GM23338 (cell line): ENCODE measurements around the gene CDH15. TPM values are rescaled to one million over a fixed set of nuclear protein-coding genes. Genes with fewer than 3 reads are reported as not detected.

Experiments used
- ATAC-seq: fragments of 200-7000 bp; cut with Tn5 transposase; 3 replicates; pipeline ENCODE4 v1.9.1; 2020
- DNase-seq: peaks from one replicate; pipeline ENCODE4 v3.0.0-alpha.2; 2015; ENCODE audit warnings: low spot score
- H2AFZ ChIP-seq: fragments of 200-600 bp; sonication (generic); 2 replicates; pipeline ENCODE4 v1.8.0; 2016; ENCODE audit warnings: antibody characterized with exemption, mild to moderate bottlenecking, moderate library complexity
- H3F3A ChIP-seq: fragments of 200-600 bp; sonication (generic); replicated peaks from 2 replicates; pipeline ENCODE4 v1.8.0; 2017; ENCODE audit warnings: antibody characterized with exemption, mixed run types, low read depth
- H3K27ac ChIP-seq: fragments of 200-600 bp; sonication (generic); 2 replicates; pipeline ENCODE4 v1.6.1; 2016; ENCODE audit warnings: low read depth
- H3K27me3 ChIP-seq: fragments of 200-600 bp; sonication (generic); 2 replicates; pipeline ENCODE4 v1.8.0; 2016; ENCODE audit warnings: mild to moderate bottlenecking, mixed run types, moderate library complexity; ENCODE audit not compliant: insufficient read depth
- H3K36me3 ChIP-seq: fragments of 200-600 bp; sonication (generic); 2 replicates; pipeline ENCODE4 v1.8.0; 2016; ENCODE audit warnings: mild to moderate bottlenecking; ENCODE audit not compliant: insufficient read depth
- H3K4me1 ChIP-seq: fragments of 200-600 bp; sonication (generic); 2 replicates; pipeline ENCODE4 v1.8.0; 2016; ENCODE audit warnings: mild to moderate bottlenecking, moderate library complexity; ENCODE audit not compliant: insufficient read depth
- H3K4me2 ChIP-seq: fragments of 200-600 bp; sonication (generic); 2 replicates; pipeline ENCODE4 v1.7.1; 2017; ENCODE audit warnings: mixed run types
- H3K4me3 ChIP-seq: fragments of 200-600 bp; sonication (generic); 2 replicates; pipeline ENCODE4 v1.6.1; 2016; ENCODE audit warnings: mixed run types
- H3K79me2 ChIP-seq: fragments of 200-600 bp; sonication (generic); replicated peaks from 2 replicates; pipeline ENCODE4 v1.8.0; 2017; ENCODE audit warnings: mild to moderate bottlenecking; ENCODE audit not compliant: insufficient read depth
- H3K9me2 ChIP-seq: fragments of 200-600 bp; sonication (generic); 2 replicates; pipeline ENCODE4 v1.8.0; 2017; ENCODE audit not compliant: insufficient read depth
- H4K20me1 ChIP-seq: fragments of 200-600 bp; sonication (generic); replicated peaks from 2 replicates; pipeline ENCODE4 v1.8.0; 2017; ENCODE audit warnings: mild to moderate bottlenecking; ENCODE audit not compliant: insufficient read depth
- H3K27ac Mint-ChIP-seq: 2 replicates; pipeline ENCODE4 v1.8.0; 2020; ENCODE audit warnings: inconsistent platforms, mild to moderate bottlenecking, moderate library complexity, mixed read lengths
- H3K27me3 Mint-ChIP-seq: 3 replicates; pipeline ENCODE4 v1.8.0; 2022; ENCODE audit warnings: low read depth, mild to moderate bottlenecking, moderate library complexity, mixed read lengths, inconsistent platforms; ENCODE audit not compliant: insufficient read depth, poor library complexity
- H3K36me3 Mint-ChIP-seq: 3 replicates; pipeline ENCODE4 v1.8.0; 2021; ENCODE audit warnings: low read depth, mild to moderate bottlenecking, inconsistent platforms, moderate library complexity, mixed read lengths
- H3K4me1 Mint-ChIP-seq: 3 replicates; pipeline ENCODE4 v1.8.0; 2020; ENCODE audit warnings: mild to moderate bottlenecking, inconsistent platforms, mixed read lengths
- H3K4me3 Mint-ChIP-seq: 3 replicates; pipeline ENCODE4 v1.8.0; 2021; ENCODE audit warnings: moderate library complexity, mild to moderate bottlenecking, inconsistent platforms, mixed read lengths
- H3K9me3 Mint-ChIP-seq: 3 replicates; pipeline ENCODE4 v1.8.0; 2020; ENCODE audit warnings: moderate library complexity, mild to moderate bottlenecking, inconsistent platforms, mixed read lengths
- CREB1 ChIP-seq: fragments of 250-450 bp; sonication (Bioruptor Pico); IDR thresholded peaks from 2 replicates; pipeline ENCODE4 v1.5.0; 2020; ENCODE audit warnings: low read depth, mild to moderate bottlenecking, moderate library complexity
- CTCF ChIP-seq, 2 experiments: fragments of 200-600 bp in 1 of 2; sonication (generic) in 1 of 2; conservative IDR thresholded peaks; 2 replicates each; pipeline versions ENCODE4 v1.5.1 to v1.6.1; 2016 to 2017; ENCODE audit warnings: antibody characterized with exemption in 2 of 2, low read depth in 2 of 2, mild to moderate bottlenecking in 2 of 2, moderate library complexity in 1 of 2
- ETS1 ChIP-seq: IDR thresholded peaks from 2 replicates; pipeline ENCODE4 v1.6.1; 2016; ENCODE audit warnings: antibody characterized with exemption
- EZH2 ChIP-seq: fragments of 200-600 bp; sonication (generic); IDR thresholded peaks from one replicate; pipeline ENCODE4 v1.8.0; 2017; ENCODE audit warnings: antibody characterized with exemption, mild to moderate bottlenecking, low read depth; ENCODE audit not compliant: unreplicated experiment
- EZH2phosphoT487 ChIP-seq: fragments of 200-600 bp; sonication (generic); IDR thresholded peaks from one replicate; pipeline ENCODE4 v1.8.1; 2018; ENCODE audit warnings: antibody characterized with exemption; ENCODE audit not compliant: unreplicated experiment
- JUNB ChIP-seq: IDR thresholded peaks from one replicate; pipeline ENCODE4 v1.6.1; 2016; ENCODE audit warnings: antibody characterized with exemption; ENCODE audit not compliant: unreplicated experiment
- NANOG ChIP-seq: IDR thresholded peaks from 2 replicates; pipeline ENCODE4 v1.6.1; 2016; ENCODE audit warnings: antibody characterized with exemption, borderline replicate concordance
- POLR2AphosphoS5 ChIP-seq: IDR thresholded peaks from 2 replicates; pipeline ENCODE4 v1.6.1; 2016; ENCODE audit warnings: antibody characterized with exemption, low read depth
- REST ChIP-seq: IDR thresholded peaks from one replicate; pipeline ENCODE4 v1.6.1; 2018; ENCODE audit warnings: antibody characterized with exemption; ENCODE audit not compliant: unreplicated experiment
- STAT1 ChIP-seq: IDR thresholded peaks from one replicate; pipeline ENCODE4 v1.6.1; 2016; ENCODE audit warnings: antibody characterized with exemption; ENCODE audit not compliant: unreplicated experiment
- ZNF114 ChIP-seq: fragments of 250-450 bp; sonication (Bioruptor Pico); IDR thresholded peaks from 2 replicates; pipeline ENCODE4 v1.5.0; 2020; ENCODE audit warnings: mild to moderate bottlenecking, moderate library complexity
- ZNF331 ChIP-seq: fragments of 250-450 bp; sonication (Bioruptor Pico); IDR thresholded peaks from 2 replicates; pipeline ENCODE4 v1.5.0; 2020; ENCODE audit warnings: low read depth, mild to moderate bottlenecking, moderate library complexity
- ZNF462 ChIP-seq: fragments of 250-450 bp; sonication (Bioruptor Pico); IDR thresholded peaks from 2 replicates; pipeline ENCODE4 v1.5.0; 2020; ENCODE audit warnings: mild to moderate bottlenecking, moderate library complexity
- polyA plus RNA-seq: library from polyadenylated mRNA; unstranded; fragments of >200 nt; fragmentation: Nextera tagmentation; extraction: Ambion mirVana; gene quantifications from 2 replicates; pipeline ENCODE4 v1.2.1, GENCODE V29; 2016
- total RNA-seq: library from RNA; depleted of rRNA; stranded (reverse); fragments of >200 nt; shearing (Covaris generic); gene quantifications from 2 replicates; pipeline ENCODE4 v1.2.3, GENCODE V29; 2014

The CDH15 gene
- total and polyA plus RNA-seq, 2 experiments from 2014 or later = 0.61 to 1.0 TPM

- Mint-ChIP-seq H3K4me3 (peak overlapping the region; percentile 42; the same call in 1 of the 3 replicates), H3K9me3 (peaks cover 5% of the 10 kb centered on the region; the same call in 1 of the 3 replicates), H3K27me3 (peaks cover 17% of the 10 kb centered on the region), H3K36me3 (no peaks in the 10 kb centered on the region), H3K4me1 (no peaks in the 10 kb centered on the region), H3K27ac (no peak overlapping the region)
- Histone ChIP-seq H3K4me1 (no peaks in the 10 kb centered on the region), H4K20me1 (no peaks in the 10 kb centered on the region), H3K36me3 (no peaks in the 10 kb centered on the region), H2AFZ (no peak overlapping the region), H3K4me2 (peak overlapping the region; percentile 82), H3K27ac (no peak overlapping the region), H3K4me3 (peak overlapping the region; percentile 52), H3K9me2 (no peaks in the 10 kb centered on the region), H3F3A (no peaks in the 10 kb centered on the region), H3K79me2 (no peaks in the 10 kb centered on the region), H3K27me3 (no peaks in the 10 kb centered on the region)
- ATAC-seq = peak; percentile 60
- DNase-seq = peak; percentile 94
- TF ChIP-seq JUNB = no peak
- TF ChIP-seq CREB1 = no peak
- no peak for TF ChIP-seq EZH2phosphoT487
- TF ChIP-seq NANOG = no peak
- TF ChIP-seq ZNF114 (CRISPR knock-in tag) = no peak
- no peak; the same call in 1 of the 2 replicates for TF ChIP-seq POLR2AphosphoS5
- TF ChIP-seq ZNF462 = no peak
- TF ChIP-seq REST = no peak
- TF ChIP-seq ZNF331 (CRISPR knock-in tag) = no peak
- no peak for TF ChIP-seq STAT1
- TF ChIP-seq ETS1 = no peak
- no peak for TF ChIP-seq CTCF (conservative IDR thresholded peaks at IDR 0.05; ENCODE audit: low read depth in 2 of 2)
- TF ChIP-seq EZH2 = no peak
Observed at GRCh38 chr16:89192956-89193575, 21.5 kb downstream of the CDH15 start.
